Kidney (tissue), 14 donors: ENCODE measurements around the gene ZNF765. TPM values are rescaled to one million over a fixed set of nuclear protein-coding genes. Genes with fewer than 3 reads are reported as not detected.
"Not testable (repeated sequence)": the region's sequence is repeated elsewhere in the genome, so short reads cannot be mapped to it uniquely, and the experiment has no call there.

Experiments
- DNase-seq, 5 donors: peaks; one replicate each; pipeline ENCODE4 v3.0.0-alpha.2; 2013 to 2020
- FAIRE-seq: peaks from 2 replicates; lab custom pipeline; 2012; peaks lifted over from hg19 to GRCh38; lab: Jason Lieb, UNC
- H3K27ac ChIP-seq, 2 donors: one replicate each; pipeline ENCODE4 v1.7.0; 2013; ENCODE audit warnings: low read depth in 2 of 2, low read length in 2 of 2, inconsistent platforms in 1 of 2
- H3K27me3 ChIP-seq: one replicate; pipeline ENCODE4 v1.7.1; 2013; ENCODE audit warnings: low read length, inconsistent platforms; ENCODE audit not compliant: control insufficient read depth, insufficient read depth
- H3K36me3 ChIP-seq, 3 donors: one replicate each; pipeline versions ENCODE4 v1.7.0 to v1.7.1; 2013; ENCODE audit warnings: low read length in 3 of 3, control low read depth in 1 of 3, inconsistent platforms in 1 of 3; ENCODE audit not compliant: insufficient read depth in 3 of 3, control insufficient read depth in 2 of 3
- H3K4me1 ChIP-seq, 3 donors: one replicate each; pipeline versions ENCODE4 v1.7.0 to v1.7.1; 2013; ENCODE audit warnings: low read length in 3 of 3, inconsistent platforms in 1 of 3, low read depth in 1 of 3; ENCODE audit not compliant: control insufficient read depth in 2 of 3, insufficient read depth in 2 of 3
- H3K4me3 ChIP-seq, 3 donors: one replicate each; pipeline versions ENCODE4 v1.7.0 to v1.8.1; 2013; ENCODE audit warnings: low read length in 3 of 3, control low read depth in 1 of 3, inconsistent platforms in 1 of 3
- H3K9ac ChIP-seq, 3 donors: one replicate each; pipeline versions ENCODE4 v1.7.0 to v1.7.1; 2013; ENCODE audit warnings: low read length in 3 of 3, control low read depth in 1 of 3, inconsistent platforms in 1 of 3
- H3K9me3 ChIP-seq, 3 donors: one replicate each; pipeline versions ENCODE4 v1.7.0 to v1.7.1; 2013; ENCODE audit warnings: low read length in 3 of 3, control low read depth in 1 of 3, inconsistent platforms in 1 of 3; ENCODE audit not compliant: control insufficient read depth in 2 of 3, insufficient read depth in 1 of 3
- CTCF ChIP-seq: IDR thresholded peaks from 3 replicates; pipeline ENCODE4 v1.5.1; 2012; ENCODE audit warnings: mild to moderate bottlenecking, moderate library complexity, borderline replicate concordance; ENCODE audit not compliant: insufficient read depth; ENCODE audit errors: extremely low read depth
- intact Hi-C: fragments of 100-400 bp; cut with DNase I; formaldehyde crosslinking; loops from one replicate; pipeline ENCODE4 v1.11.1; 2022
- polyA plus RNA-seq: library from polyadenylated mRNA; stranded (reverse); fragments of 350-450 nt; fragmentation: Illumina TruSeq; extraction: RNeasy Lipid Tissue Mini Kit (QIAGEN cat#74804); gene quantifications from one replicate; pipeline ENCODE4 v1.2.3, GENCODE V29; 2014; ENCODE audit warnings: low read depth, low replicate concordance; ENCODE audit not compliant: insufficient read depth
- total RNA-seq: library from RNA; stranded (reverse); fragmentation: NEBNext Ultra II Directional; extraction: Animal tissue kit (Norgen Biotek cat#: 25700); gene quantifications from one replicate; pipeline ENCODE4 v1.2.1, GENCODE V29; 2021
- donor health status: control.
- donor health status: control.
- donor health status: control.
- donor health status: control.
- donor health status: control.
- donor health status: DM: yes; HTN: yes; CAD: no.
- donor health status: Normal renal cell carcinoma (clear cell type).

ZNF765 gene
- total and polyA plus RNA-seq, 2 donors from 2014 or later = 3.0 to 10.8 TPM

DNA sequence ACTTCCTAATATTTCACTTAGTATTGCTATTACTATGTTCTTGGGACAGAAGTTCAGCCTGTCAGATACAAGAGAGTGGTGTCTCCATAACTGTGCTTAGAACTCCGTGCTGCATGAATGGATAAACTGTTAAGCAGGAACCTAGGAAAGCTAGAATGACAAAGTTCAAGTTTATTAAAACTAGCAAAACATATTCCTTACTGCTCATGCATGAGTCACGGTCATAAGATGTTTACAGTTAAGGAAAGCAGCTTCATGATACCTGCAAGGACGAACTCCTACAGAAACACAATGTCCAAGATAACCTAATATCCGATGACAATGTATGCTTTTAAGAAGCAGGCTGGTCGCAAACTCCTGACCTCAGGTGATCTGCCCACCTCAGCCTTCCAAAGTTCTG lies 6.0 kb upstream of the ZNF765 start:
- Histone ChIP-seq H3K9ac (no peak overlapping the region), H3K4me3 (no peak overlapping the region), H3K36me3 (no peaks in the 10 kb centered on the region), H3K4me1 (no peaks in the 10 kb centered on the region), H3K27me3 (no peaks in the 10 kb centered on the region), H3K9me3 (peaks cover 0 to 11% (median 2%) of the 10 kb centered on the region in 3 donors), H3K27ac (no peak overlapping the region)
- intact Hi-C loops = no loop called here
- no peak for DNase-seq
- no peak for FAIRE-seq
- TF ChIP-seq CTCF = no peak

GRCh38 chr19:53389571-53389970 lies 5.4 kb upstream of the ZNF765 start:
- no peak for TF ChIP-seq CTCF
- no peak for DNase-seq
- intact Hi-C loops = no loop called here
- Histone ChIP-seq H3K4me3 (no peak overlapping the region), H3K9ac (no peak overlapping the region), H3K9me3 (peaks cover 0 to 9% (median 2%) of the 10 kb centered on the region in 3 donors), H3K27ac (no peak overlapping the region), H3K36me3 (no peaks in the 10 kb centered on the region), H3K27me3 (no peaks in the 10 kb centered on the region), H3K4me1 (peaks cover 0 to 3% (median under 1%) of the 10 kb centered on the region in 3 donors)
- no peak for FAIRE-seq

DNA sequence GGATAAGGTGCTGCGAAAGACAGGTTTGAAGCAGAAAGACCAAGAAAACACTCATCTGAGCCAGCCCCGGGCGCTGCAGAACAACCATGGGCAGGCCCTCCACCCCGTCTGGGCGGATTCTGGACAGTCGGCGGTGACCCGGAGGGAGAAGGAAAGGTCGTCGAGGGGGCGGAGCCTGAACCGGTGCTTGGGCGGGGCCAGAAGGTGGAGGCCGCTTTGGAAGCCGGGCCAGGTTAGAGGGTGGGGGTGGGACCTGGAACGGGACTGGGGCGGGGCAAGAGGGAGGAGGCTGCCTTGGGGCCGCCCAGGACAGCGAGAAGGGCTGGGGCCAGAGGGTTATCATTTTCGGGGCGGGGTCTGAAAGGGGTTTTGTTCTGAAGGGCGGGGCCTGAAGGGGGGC lies 5.0 kb upstream of the ZNF765 start:
- no peaks in the 10 kb centered on the region for H3K27me3 ChIP-seq
- peaks cover 0 to 4% (median 2%) of the 10 kb centered on the region in 3 donors for H3K4me1 ChIP-seq
- H3K9ac ChIP-seq = no peak overlapping the region
- no peak overlapping the region for H3K4me3 ChIP-seq
- no peak for TF ChIP-seq CTCF
- H3K27ac ChIP-seq = no peak overlapping the region
- intact Hi-C loops = no loop called here
- DNase-seq (peak in 4 of 5 donors; percentile 23 to 72 (median 50)), FAIRE-seq (no peak)
- no peaks in the 10 kb centered on the region for H3K36me3 ChIP-seq
- peaks cover 0 to 9% (median 2%) of the 10 kb centered on the region in 3 donors for H3K9me3 ChIP-seq

GRCh38 chr19:53394522-53394973 lies 401 bp upstream of the ZNF765 start:
- no peak for FAIRE-seq
- DNase-seq = peak in 4 of 5 donors; percentile 75 to 86 (median 78)
- Histone ChIP-seq H3K9me3 (peaks cover 0 to 3% (median 0%) of the 10 kb centered on the region in 3 donors), H3K36me3 (peaks cover 0 to 2% (median 0%) of the 10 kb centered on the region in 3 donors), H3K9ac (peak overlapping the region; percentile 8 to 89 (median 45)), H3K4me3 (peak overlapping the region; percentile 75 to 95 (median 76)), H3K27me3 (no peaks in the 10 kb centered on the region), H3K4me1 (peaks cover 0 to 4% (median 2%) of the 10 kb centered on the region in 3 donors), H3K27ac (peak overlapping the region; percentile 23 to 43)
- intact Hi-C loops = no loop called here
- no peak for TF ChIP-seq CTCF

- H3K9me3 ChIP-seq, H3K27ac ChIP-seq, DNase-seq, H3K27me3 ChIP-seq, H3K4me1 ChIP-seq, FAIRE-seq, intact Hi-C loops, H3K36me3 ChIP-seq: not testable (repeated sequence)
- H3K9ac ChIP-seq = peak overlapping the region in 1 of 3 donors; percentile 78
- peak overlapping the region; percentile 47 to 95 (median 80) for H3K4me3 ChIP-seq
These were observed 1.0 kb downstream of the ZNF765 start for GRCh38 chr19:53395840-53396524.
